HFF-Myc (cell line): ENCODE measurements around the gene EPHA6.

Experiments
- DNase-seq: peaks from one replicate; pipeline ENCODE4 v3.0.0-alpha.2; 2011; ENCODE audit warnings: low read depth; ENCODE audit errors: extremely low read depth
- H3K4me3 ChIP-seq: replicated peaks from 2 replicates; pipeline ENCODE4 v1.5.1; 2011; ENCODE audit warnings: low read depth, mild to moderate bottlenecking, control low read depth, low read length
- CTCF ChIP-seq: IDR thresholded peaks from 2 replicates; pipeline ENCODE4 v1.5.1; 2012; ENCODE audit warnings: mild to moderate bottlenecking, low read depth, low read length, control low read depth; ENCODE audit errors: missing control alignments

The EPHA6 gene

GRCh38 chr3:97670952-97671351 is 856.6 kb downstream of the EPHA6 start:
- DNase-seq: no peak
- no peak for TF ChIP-seq CTCF
- H3K4me3 ChIP-seq: no peak overlapping the region

GRCh38 chr3:97673357-97673997 is 859.1 kb downstream of the EPHA6 start:
- DNase-seq: no peak
- H3K4me3 ChIP-seq: no peak overlapping the region
- no peak for TF ChIP-seq CTCF

- TF ChIP-seq CTCF: no peak
- H3K4me3 ChIP-seq: no peak overlapping the region
Observed at GRCh38 chr3:97674461-97674860, 860.1 kb downstream of the EPHA6 start.

GRCh38 chr3:97680210-97680609 is 865.8 kb downstream of the EPHA6 start:
- DNase-seq: no peak
- no peak for TF ChIP-seq CTCF
- H3K4me3 ChIP-seq: no peak overlapping the region

More at GRCh38 chr3:97674461-97674860, 860.1 kb downstream of the EPHA6 start:
- DNase-seq: no peak

GRCh38 chr3:97680696-97681095 is 866.3 kb downstream of the EPHA6 start:
- no peak overlapping the region for H3K4me3 ChIP-seq
- TF ChIP-seq CTCF: no peak
- no peak for DNase-seq

GRCh38 chr3:97684490-97684889 is 870.1 kb downstream of the EPHA6 start:
- TF ChIP-seq CTCF: no peak
- H3K4me3 ChIP-seq: no peak overlapping the region
- no peak for DNase-seq

GRCh38 chr3:97686258-97686657 is 871.9 kb downstream of the EPHA6 start:
- no peak for TF ChIP-seq CTCF
- no peak for DNase-seq
- H3K4me3 ChIP-seq: no peak overlapping the region
